HTR-8/SVneo (cell line): ENCODE results near the gene GREB1L.

Experiments used
- DNase-seq: peaks from one replicate; pipeline ENCODE4 v3.0.0; 2011; ENCODE audit warnings: low spot score, mixed read lengths; ENCODE audit not compliant: insufficient read length
- FAIRE-seq: peaks from 2 replicates; lab custom pipeline; 2011; peaks lifted over from hg19 to GRCh38; lab: Jason Lieb, UNC

Gene GREB1L

DNA sequence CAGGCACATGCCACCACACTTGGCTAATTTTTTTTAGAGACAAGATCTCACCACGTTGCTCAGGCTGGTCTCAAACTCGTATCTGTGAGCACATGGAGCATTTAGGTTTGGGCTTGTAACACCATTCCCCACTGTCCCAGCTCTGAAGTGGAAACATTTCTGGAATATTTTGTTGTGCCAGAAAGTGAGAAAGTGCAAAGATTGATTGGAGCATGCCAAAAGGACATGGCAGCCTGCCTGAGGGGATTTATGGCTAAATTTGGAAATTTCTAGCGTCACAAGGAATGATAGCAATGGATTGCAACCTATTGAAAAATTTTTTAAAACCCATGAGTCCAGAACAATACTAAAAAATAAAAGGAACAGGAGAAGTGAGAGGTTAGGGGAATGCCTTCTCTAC, 221.7 kb downstream of the GREB1L start:
- DNase-seq (no peak), FAIRE-seq (no peak)

DNA sequence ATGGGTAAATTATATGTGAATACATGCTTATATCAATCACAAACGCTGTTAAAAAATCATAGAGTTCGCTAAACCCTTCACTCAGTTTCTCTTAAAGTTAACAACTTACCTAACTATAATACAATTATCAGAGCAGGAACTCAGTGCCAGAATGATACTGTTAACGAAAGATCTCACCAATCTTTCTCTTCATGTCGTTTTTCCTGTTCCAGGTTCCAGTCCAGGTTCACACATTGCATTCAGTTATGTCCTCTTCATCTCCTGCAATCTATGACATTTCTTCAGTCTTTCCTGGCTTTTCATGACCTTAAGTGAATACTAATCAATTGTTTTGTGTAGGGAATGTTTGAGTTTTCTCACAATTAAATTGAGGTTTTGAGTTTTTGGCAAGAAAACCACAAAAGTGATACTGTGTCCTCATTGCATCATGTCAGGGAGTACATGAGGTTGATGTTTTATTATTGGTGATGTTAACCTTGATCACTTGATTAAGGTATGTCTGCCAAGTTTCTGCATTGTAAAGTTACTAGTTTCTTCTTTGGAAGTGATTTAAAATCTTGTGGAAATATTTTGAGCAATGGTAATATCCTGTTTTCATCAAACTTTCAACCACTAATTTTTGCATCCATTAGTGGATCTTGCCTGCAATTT, 226.6 kb downstream of the GREB1L start:
- FAIRE-seq (no peak), DNase-seq (no peak)

DNA sequence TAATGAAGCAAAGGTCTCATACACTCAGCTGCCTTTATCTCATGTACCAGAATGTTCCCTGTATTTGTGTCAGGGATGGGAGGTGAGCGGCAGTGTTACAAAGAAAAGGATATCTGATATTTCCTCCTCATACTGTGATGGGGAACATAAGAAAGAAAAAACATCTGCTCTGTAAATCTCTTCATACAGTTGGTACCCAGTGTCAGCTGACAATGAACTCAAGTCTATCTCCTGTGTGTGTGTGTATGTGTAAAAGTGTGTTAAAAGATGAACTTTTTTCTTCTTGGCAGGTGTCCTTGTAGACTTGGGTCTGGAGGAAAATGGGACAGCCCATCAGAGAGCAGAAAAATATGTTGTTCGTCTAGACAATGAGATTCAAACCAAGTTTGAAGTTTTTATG, 230.7 kb downstream of the GREB1L start:
- FAIRE-seq (peak; percentile 57), DNase-seq (no peak)

DNA sequence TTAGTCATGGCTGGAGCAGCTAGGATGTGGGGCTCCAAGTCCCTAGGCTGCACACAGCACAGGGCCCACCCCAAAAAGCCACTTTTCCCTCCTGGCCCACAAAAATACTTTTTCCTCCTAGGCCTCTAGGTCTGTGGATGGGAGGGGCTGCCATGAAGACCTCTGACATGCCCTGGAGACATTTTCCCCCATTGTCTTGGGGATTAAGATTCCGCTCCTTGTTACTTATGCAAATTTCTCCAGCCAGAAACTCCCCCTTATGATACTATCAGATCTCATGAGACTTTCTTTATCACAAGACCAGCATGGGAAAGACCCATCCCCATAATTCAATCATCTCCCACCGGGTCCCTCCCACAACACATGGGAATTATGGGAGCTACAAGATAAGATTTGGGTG, 232.6 kb downstream of the GREB1L start:
- FAIRE-seq (no peak), DNase-seq (no peak)

GRCh38 chr18:21479721-21480120, 237.7 kb downstream of the GREB1L start:
- no peak for DNase-seq
- FAIRE-seq, result no peak

DNA sequence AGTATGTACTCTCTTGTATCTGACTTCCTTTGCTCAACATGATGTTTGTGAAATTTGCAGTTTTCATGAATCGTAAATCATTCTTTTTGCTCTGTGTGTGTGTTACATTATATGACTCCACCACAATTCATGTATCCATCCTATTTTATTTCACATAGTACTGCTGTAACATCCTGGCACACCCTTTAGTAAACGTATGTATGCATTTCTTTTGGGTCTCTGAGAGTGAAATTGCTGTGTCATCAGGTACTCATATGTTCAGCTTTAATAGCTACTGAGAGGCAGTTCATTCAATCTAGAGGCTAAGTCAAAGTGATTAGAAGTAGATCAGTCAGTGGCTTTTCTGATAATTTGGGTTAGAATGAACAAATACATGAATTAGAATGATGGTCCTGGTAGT, 239.7 kb downstream of the GREB1L start:
- FAIRE-seq (no peak), DNase-seq (no peak)

DNA sequence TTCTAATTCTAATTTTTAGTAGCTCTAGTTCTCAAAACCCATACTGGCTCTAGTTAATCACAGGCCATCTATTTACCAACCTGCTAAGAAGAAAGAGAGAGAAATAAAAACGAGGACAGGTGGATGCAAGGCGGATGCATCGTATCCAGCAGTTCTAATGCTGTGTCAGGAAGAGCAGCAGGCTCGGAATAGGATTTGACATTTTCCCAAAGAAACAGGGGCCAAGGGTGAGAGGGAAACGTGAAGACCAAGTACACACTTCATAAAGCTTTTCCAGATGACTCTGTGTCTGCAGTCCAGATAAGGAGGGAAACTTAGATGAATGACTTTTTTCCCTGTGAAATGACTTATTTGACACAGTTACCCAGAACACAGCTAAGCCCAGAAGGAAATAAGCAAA, 241.0 kb downstream of the GREB1L start:
- DNase-seq (no peak), FAIRE-seq (no peak)

DNA sequence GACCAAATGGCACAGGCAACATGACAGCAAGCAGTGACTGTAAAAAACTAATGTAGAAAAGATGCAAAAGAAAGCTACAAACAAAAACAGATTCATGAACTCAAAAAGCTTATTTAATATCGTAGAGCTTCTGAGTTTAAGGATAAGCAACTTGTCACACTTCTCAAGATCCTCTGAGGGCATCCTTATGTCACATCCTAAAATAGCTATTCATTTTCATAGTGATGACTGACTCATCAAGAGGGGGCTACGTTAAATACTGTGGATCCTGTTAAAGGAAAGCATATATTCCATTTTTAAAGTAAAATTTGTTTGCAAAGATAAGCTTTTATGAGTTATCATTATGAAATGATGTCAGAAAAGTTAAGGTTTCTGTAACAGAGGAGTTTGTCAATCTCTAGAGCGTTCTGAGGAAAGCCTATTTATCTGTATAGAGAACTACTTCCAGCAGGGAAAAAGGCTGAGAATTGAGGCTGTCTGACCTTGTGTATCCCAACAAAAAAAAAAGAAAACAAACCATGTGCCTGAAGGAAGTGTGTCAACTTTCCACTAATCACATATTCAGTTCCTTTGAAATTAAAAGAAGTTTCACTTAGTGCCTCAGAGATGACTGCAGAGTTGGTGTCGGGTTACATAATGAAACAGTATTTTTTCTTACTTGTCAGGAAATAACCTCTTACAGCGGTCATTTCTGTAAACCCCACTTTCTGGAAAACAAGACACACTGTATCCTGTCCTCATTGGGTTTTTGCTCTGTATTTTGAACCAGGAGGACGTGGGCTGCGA, 243.0 kb downstream of the GREB1L start:
- DNase-seq, result peak; percentile 26
- no peak for FAIRE-seq

DNA sequence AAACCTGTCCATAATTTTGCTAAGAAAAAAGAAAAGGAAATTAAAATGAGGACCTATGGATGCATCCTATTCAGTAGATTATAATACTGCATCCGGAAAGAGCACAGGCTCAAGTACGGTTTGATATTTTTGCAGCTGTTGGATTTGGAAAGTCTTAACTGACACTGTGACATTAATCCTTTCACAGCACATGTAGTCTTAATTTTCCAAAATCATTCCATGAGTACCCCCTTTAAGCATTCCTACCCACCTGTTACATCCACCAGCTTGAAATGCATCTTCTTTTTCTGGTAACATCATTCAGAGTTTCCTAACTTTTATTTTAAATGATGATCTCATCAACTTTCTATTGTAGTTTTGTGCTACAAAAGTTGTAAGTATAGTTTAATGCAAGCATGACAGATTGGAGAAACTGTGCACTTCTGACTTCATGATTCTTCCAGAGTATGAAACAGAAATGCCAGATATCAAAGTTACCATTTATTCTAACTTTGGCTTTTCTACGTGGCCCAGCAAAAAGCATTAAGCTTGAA, 244.9 kb downstream of the GREB1L start:
- DNase-seq (no peak), FAIRE-seq (no peak)

DNA sequence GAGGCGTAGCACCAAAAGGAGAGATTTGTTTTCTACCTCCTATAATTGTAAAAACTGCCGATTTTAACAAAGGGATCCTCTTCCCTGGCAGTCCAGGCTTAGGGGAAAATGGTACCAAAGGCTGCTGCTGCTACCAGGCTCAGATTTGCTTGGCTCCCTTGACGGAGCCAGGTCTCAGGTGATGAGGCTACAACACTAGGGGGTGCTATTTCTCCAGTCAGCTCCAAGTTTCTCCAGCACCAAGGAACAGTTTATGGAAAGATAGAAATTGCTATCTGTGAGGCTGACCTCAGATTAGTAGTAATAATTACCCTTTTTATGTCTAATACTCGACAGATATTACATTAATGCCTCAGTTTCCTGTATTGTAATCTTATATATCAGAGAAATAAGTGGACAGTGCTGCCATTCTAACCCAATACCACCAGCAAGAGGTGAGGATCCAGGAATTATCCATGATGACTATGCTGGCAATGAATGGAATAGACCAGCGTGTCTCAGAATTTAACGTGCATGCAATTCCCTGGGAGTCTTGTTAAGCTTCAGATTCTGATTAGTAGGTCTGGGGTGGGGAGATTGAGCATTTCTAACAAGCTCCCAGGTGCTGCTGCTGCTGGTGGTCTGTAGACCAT, 247.2 kb downstream of the GREB1L start:
- FAIRE-seq, result no peak
- peak; percentile 64 for DNase-seq

- FAIRE-seq (no peak), DNase-seq (no peak)
Observed at GRCh38 chr18:21489919-21490495, 248.0 kb downstream of the GREB1L start.

GRCh38 chr18:21490748-21491147, 248.7 kb downstream of the GREB1L start:
- no peak for FAIRE-seq
- no peak for DNase-seq

DNA sequence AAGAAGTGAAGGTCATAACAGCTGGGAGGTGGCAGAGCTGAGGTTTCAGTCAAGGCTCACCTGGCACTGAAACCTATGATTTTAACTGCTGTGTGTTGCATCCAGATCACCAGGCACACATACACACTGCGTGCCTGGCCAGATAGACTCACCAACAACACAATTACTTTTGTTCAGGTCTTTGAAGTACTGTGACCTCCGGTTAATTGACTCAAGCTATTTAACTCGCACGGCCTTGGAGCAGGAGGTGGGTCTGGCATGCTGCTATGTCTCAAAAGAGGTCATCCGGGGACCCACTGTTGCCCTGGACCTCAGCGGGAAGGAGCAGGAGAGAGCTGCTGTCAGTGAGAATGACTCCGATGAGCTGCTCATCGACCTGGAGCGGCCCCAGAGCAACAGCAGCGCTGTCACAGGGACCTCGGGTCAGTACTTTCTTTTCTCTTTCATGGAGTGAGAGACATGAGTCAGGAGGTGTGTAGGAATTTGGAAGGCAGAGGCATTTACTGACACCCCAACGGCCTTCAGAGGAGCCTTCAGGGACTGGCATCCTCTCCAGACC, 254.3 kb downstream of the GREB1L start:
- DNase-seq (no peak), FAIRE-seq (no peak)

DNA sequence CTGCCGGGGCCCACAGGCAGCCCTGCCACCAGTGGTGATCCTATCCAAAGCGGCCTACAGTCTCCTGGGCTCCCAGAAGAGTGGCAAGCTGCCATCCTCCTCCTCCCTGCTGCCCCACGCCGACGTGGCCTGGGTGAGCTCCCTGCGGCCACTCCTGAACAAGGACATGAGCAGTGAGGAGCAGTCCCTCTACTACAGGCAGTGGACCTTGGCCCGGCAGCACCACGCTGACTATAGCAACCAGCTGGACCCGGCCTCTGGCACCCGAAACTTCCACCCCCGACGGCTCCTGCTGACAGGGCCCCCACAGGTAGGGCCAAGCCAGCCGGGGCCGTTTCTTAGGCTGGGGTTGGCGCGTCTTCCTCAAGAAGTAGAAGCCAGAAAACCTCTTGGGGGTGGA, 258.0 kb downstream of the GREB1L start:
- DNase-seq, result no peak
- no peak for FAIRE-seq

DNA sequence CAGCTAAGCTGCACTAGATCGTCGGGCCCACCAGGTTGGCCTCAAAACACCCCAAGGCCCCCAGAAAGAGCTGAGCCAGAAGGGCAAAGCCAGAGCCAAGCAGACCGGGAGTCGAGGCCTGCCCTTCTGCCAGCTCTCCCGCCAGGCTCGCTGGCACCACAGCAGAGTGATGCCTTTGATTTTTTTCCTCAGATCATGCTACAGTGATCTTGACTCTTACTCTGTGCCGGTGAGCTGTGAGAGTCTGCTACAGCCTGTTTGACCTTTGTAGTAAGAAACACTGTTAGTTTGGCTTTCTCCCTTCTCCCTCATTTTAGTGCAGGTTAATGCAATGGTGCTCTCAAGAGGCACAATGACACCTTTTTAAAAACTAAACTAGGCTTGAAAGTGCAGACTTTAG, 260.6 kb downstream of the GREB1L start:
- no peak for DNase-seq
- FAIRE-seq, result no peak

DNA sequence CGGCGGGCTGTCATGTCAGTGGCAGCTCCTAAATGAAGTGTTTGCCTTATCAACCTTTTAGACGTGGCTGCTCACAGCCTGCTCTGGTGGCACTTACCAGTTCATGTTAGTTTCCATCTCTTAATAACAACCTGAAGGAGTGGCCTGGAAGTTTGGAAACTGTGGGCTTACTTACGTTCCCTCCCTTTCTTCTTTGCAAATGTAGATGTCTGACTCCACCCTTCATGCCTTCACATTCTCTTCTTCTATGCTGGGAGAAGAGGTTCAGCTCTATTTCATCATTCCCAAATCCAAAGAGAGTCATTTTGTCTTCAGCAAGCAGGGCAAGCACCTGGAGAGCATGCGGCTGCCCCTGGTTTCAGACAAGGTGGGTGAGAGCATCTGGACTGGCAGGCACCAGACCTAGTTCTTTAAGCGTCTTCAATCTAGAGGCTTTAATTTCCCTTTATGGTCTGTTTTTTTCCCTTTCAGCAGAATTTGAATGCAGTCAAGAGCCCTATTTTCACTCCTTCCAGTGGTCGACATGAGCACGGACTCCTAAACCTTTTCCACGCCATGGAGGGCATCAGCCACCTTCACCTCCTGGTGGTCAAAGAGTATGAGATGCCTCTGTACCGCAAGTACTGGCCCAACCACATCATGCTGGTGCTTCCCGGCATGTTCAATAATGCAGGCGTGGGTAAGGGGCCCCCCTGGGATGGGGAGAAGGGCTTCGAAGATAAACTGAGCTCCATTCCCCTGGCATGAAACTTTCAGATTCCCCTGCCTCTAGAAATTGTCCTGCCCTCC, 266.1 kb downstream of the GREB1L start:
- DNase-seq, result no peak
- FAIRE-seq, result no peak

- no peak for FAIRE-seq
- no peak for DNase-seq
Observed at GRCh38 chr18:21509062-21509461, 267.0 kb downstream of the GREB1L start.

GRCh38 chr18:21513292-21513691, 271.3 kb downstream of the GREB1L start:
- FAIRE-seq, result no peak
- DNase-seq, result no peak

DNA sequence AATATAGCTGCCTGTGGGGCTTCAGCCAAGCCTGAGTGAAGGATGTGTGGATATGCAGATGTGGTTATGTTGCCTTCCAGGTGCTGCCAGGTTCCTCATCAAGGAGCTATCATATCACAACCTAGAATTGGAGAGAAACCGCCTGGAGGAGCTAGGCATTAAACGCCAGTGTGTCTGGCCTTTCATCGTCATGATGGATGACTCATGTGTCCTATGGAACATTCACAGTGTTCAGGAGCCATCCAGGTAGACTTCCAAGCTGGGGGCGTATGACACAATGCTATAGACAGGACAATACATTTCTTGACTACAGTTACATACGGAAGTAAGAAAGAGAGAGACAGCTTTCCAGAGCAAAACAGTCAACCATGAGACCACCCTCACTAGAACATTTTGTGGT, 271.7 kb downstream of the GREB1L start:
- no peak for DNase-seq
- FAIRE-seq, result no peak

DNA sequence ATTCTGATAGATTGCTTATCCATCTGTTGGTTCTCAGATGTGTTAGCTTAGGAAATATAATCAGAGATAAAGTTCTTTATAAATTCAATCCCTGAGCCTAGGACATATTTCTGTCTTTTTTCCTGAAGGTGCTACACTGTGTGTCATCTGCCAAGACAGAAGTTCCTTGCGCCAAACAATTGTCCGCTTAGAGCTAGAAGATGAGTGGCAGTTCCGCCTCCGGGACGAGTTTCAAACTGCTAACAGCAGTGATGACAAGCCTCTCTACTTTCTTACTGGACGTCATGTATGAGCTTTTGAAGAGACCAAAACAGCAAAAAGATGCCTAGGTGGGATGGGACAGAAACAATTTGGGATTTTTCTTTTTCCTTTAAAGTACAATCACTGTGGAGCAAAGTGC, 280.5 kb downstream of the GREB1L start:
- DNase-seq (no peak), FAIRE-seq (no peak)
